GM21515 (cell line): Measurements from ENCODE around the gene IQGAP2.
"Not testable (repeated sequence)": the region's sequence is repeated elsewhere in the genome, so short reads cannot be mapped to it uniquely, and the experiment has no call there.

Source experiments
- ATAC-seq: cut with Tn5 transposase; IDR thresholded peaks from one replicate; pipeline ENCODE4 v1.9.1; 2021; ENCODE audit not compliant: unreplicated experiment

IQGAP2 gene

GRCh38 chr5:76600716-76601115 is 197.6 kb downstream of the IQGAP2 start:
- no peak for ATAC-seq

GRCh38 chr5:76601470-76601869 is 198.4 kb downstream of the IQGAP2 start:
- ATAC-seq, result no peak

GRCh38 chr5:76602094-76602726 is 199.1 kb downstream of the IQGAP2 start:
- ATAC-seq, result no peak

- not testable (repeated sequence) for ATAC-seq
These were observed 200.9 kb downstream of the IQGAP2 start for GRCh38 chr5:76603991-76604390.

GRCh38 chr5:76604838-76605237 is 201.8 kb downstream of the IQGAP2 start:
- ATAC-seq, result no peak

- ATAC-seq, result no peak
These were observed 203.6 kb downstream of the IQGAP2 start for GRCh38 chr5:76606701-76607100.

- no peak for ATAC-seq
These were observed 204.3 kb downstream of the IQGAP2 start for GRCh38 chr5:76607353-76607871.

GRCh38 chr5:76608833-76609232 is 205.7 kb downstream of the IQGAP2 start:
- no peak for ATAC-seq

- no peak for ATAC-seq
These were observed 207.1 kb downstream of the IQGAP2 start for GRCh38 chr5:76610196-76610595.

GRCh38 chr5:76612942-76613341 is 209.9 kb downstream of the IQGAP2 start:
- ATAC-seq, result no peak

- ATAC-seq, result no peak
These were observed 212.7 kb downstream of the IQGAP2 start for GRCh38 chr5:76615759-76616158.

- no peak for ATAC-seq
These were observed 213.1 kb downstream of the IQGAP2 start for GRCh38 chr5:76616206-76616605.

- ATAC-seq, result no peak
These were observed 214.1 kb downstream of the IQGAP2 start for GRCh38 chr5:76617229-76617628.

GRCh38 chr5:76617675-76618074 is 214.6 kb downstream of the IQGAP2 start:
- no peak for ATAC-seq

- ATAC-seq, result no peak
These were observed 217.1 kb downstream of the IQGAP2 start for GRCh38 chr5:76620166-76620565.

GRCh38 chr5:76622076-76622475 is 219.0 kb downstream of the IQGAP2 start:
- ATAC-seq, result no peak

GRCh38 chr5:76622973-76623596 is 220.0 kb downstream of the IQGAP2 start, which contains the start of gene F2RL2:
Gene F2RL2 (minus strand): TSS chr5:76623403. CDS start chr5:76623230, 173 bp downstream.
- no peak for ATAC-seq

GRCh38 chr5:76625087-76625815 is 222.2 kb downstream of the IQGAP2 start:
- ATAC-seq, result no peak

GRCh38 chr5:76626738-76627137 is 223.7 kb downstream of the IQGAP2 start:
- ATAC-seq, result no peak

- ATAC-seq, result no peak
These were observed 231.6 kb downstream of the IQGAP2 start for GRCh38 chr5:76634661-76635060.

- no peak for ATAC-seq
These were observed 234.4 kb downstream of the IQGAP2 start for GRCh38 chr5:76637490-76637889.

- ATAC-seq, result no peak
These were observed 235.4 kb downstream of the IQGAP2 start for GRCh38 chr5:76638479-76638878.
